ENCODE data around the gene ABCC2. TPM values are rescaled to one million over a fixed set of nuclear protein-coding genes. Genes with fewer than 3 reads are reported as not detected.

ABCC2 gene
- total RNA-seq, 1 donor from 2014 or later = 0.39 TPM

DNA sequence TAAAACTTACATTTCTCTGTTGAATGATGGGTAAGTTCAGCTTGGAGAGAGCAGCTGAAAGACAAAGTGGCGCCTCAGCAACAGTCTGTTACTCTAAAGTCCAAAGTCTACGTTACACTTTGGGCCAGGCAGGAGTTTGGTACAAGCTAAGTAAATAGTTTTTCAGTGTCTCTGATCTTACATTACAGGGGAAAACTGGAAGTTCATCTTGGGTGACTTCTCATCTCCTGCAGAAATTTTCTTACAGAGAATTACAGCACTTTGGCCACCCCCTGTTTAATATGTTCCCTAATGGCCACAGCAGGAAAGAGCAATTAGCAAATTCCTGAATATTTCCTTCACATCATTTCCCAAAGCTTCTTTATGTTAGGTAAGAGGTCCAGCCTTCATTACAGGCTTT lies 67.1 kb downstream of the ABCC2 start:
- H3K36me3 Mint-ChIP-seq (ENCODE audit: unreplicated experiment) = no peaks in the 10 kb centered on the region
- TF ChIP-seq, protein P1, sequence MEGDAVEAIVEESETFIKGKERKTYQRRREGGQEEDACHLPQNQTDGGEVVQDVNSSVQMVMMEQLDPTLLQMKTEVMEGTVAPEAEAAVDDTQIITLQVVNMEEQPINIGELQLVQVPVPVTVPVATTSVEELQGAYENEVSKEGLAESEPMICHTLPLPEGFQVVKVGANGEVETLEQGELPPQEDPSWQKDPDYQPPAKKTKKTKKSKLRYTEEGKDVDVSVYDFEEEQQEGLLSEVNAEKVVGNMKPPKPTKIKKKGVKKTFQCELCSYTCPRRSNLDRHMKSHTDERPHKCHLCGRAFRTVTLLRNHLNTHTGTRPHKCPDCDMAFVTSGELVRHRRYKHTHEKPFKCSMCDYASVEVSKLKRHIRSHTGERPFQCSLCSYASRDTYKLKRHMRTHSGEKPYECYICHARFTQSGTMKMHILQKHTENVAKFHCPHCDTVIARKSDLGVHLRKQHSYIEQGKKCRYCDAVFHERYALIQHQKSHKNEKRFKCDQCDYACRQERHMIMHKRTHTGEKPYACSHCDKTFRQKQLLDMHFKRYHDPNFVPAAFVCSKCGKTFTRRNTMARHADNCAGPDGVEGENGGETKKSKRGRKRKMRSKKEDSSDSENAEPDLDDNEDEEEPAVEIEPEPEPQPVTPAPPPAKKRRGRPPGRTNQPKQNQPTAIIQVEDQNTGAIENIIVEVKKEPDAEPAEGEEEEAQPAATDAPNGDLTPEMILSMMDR (IDR thresholded peaks at IDR 0.05; ENCODE audit: partially characterized antibody, unreplicated experiment) = no peak
- peaks cover 5% of the 10 kb centered on the region for H3K4me1 Mint-ChIP-seq (ENCODE audit: low read depth, unreplicated experiment)
- H3K27me3 Mint-ChIP-seq (ENCODE audit: unreplicated experiment) = no peaks in the 10 kb centered on the region
- H3K4me3 Mint-ChIP-seq (ENCODE audit: unreplicated experiment) = no peak overlapping the region
- H3K9me3 Mint-ChIP-seq (ENCODE audit: unreplicated experiment) = no peaks in the 10 kb centered on the region
- DNase-seq = no peak
- no peak overlapping the region for H3K27ac Mint-ChIP-seq (ENCODE audit: unreplicated experiment)

DNA sequence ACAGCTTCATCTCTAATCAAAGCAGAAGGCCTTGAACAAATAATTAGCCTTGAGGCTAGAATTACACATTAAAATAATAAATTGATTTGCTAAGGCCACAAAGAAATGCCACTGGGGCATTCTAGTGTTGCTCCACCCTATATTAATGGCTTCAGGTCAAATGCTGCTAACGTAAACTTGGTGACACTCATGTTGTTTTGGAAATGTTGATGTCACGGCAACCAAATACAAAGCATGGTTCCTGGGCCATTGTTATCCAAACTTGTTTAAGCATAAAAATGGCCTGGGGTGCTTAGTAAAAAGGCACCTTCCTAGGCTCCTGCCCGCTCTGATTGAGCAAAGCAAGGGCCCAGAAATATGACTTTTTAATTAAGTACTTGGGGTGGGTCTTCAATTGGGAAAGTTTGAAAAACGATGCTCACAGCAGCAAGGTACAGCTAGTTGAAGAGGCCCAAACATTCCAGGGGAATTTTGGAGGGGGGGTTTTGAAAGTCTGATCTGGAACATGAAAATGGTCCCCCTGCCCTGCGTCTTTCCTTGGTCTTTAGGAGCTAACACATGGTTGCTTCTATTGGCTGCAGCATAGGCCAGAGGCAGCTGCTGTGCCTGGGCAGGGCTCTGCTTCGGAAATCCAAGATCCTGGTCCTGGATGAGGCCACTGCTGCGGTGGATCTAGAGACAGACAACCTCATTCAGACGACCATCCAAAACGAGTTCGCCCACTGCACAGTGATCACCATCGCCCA lies 67.8 kb downstream of the ABCC2 start:
- TF ChIP-seq, protein P1 (IDR thresholded peaks at IDR 0.05; ENCODE audit: partially characterized antibody, unreplicated experiment) = no peak
- peaks cover 5% of the 10 kb centered on the region for H3K4me1 Mint-ChIP-seq (ENCODE audit: low read depth, unreplicated experiment)
- no peak overlapping the region for H3K27ac Mint-ChIP-seq (ENCODE audit: unreplicated experiment)
- no peak overlapping the region for H3K4me3 Mint-ChIP-seq (ENCODE audit: unreplicated experiment)
- no peaks in the 10 kb centered on the region for H3K36me3 Mint-ChIP-seq (ENCODE audit: unreplicated experiment)
- no peak for DNase-seq
- H3K27me3 Mint-ChIP-seq (ENCODE audit: unreplicated experiment) = no peaks in the 10 kb centered on the region
- H3K9me3 Mint-ChIP-seq (ENCODE audit: unreplicated experiment) = no peaks in the 10 kb centered on the region

DNA sequence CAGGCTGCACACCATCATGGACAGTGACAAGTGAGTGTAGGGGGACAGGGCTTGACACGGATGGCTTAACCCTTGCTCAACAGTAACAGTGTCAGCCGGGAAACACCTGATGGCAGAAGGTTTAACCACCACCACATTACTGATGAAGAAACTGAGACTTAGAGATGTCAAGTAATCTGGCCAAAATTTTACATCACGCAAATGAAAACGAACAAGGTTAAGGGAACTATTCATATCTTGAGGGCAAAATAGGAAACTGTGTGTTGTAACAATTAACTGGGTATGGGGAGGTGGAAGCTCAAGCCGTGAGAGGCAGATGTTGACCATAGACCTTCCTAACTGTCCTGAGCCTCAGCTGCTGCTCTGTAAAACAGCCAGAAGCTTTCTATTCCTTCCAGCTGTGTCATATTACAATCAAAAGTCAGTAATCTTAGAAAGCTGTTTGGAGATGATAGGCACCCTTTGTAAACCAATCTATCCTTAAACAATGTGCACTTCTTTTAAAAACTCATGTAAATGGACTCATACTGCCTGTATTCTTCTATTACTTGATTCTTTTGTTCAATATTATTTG lies 68.4 kb downstream of the ABCC2 start:
- Mint-ChIP-seq H3K4me3 (ENCODE audit: unreplicated experiment) (no peak overlapping the region), H3K9me3 (ENCODE audit: unreplicated experiment) (no peaks in the 10 kb centered on the region), H3K27me3 (ENCODE audit: unreplicated experiment) (no peaks in the 10 kb centered on the region), H3K27ac (ENCODE audit: unreplicated experiment) (no peak overlapping the region), H3K4me1 (ENCODE audit: low read depth, unreplicated experiment) (peaks cover 5% of the 10 kb centered on the region), H3K36me3 (ENCODE audit: unreplicated experiment) (no peaks in the 10 kb centered on the region)
- TF ChIP-seq, protein P1 (IDR thresholded peaks at IDR 0.05; ENCODE audit: partially characterized antibody, unreplicated experiment) = no peak
- no peak for DNase-seq

DNA sequence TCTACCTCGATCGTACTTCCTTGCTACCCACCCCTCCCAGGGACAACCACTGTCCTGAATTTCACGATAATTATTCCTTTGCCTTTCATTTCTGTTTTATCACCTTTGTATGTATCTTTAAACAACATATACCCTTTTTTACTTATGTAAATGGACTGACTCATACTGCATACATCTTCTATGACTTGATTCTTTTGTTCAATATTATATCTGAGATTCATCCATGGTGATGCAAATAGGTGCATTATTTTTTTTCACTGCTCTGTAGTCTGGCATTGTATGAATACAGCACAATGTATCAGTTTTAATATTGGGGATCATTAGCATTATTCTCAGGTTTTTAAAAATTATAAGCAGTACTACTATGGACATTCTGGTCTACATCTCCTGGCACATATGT lies 69.4 kb downstream of the ABCC2 start:
- TF ChIP-seq, protein P1 (IDR thresholded peaks at IDR 0.05; ENCODE audit: partially characterized antibody, unreplicated experiment) = no peak
- H3K4me1 Mint-ChIP-seq (ENCODE audit: low read depth, unreplicated experiment) = peaks cover 3% of the 10 kb centered on the region
- DNase-seq = no peak
- no peaks in the 10 kb centered on the region for H3K9me3 Mint-ChIP-seq (ENCODE audit: unreplicated experiment)
- no peak overlapping the region for H3K4me3 Mint-ChIP-seq (ENCODE audit: unreplicated experiment)
- no peaks in the 10 kb centered on the region for H3K36me3 Mint-ChIP-seq (ENCODE audit: unreplicated experiment)
- H3K27me3 Mint-ChIP-seq (ENCODE audit: unreplicated experiment) = no peaks in the 10 kb centered on the region
- H3K27ac Mint-ChIP-seq (ENCODE audit: unreplicated experiment) = no peak overlapping the region

Measured in glutamatergic neuron (in vitro differentiated cells).